Measurements from ENCODE around the gene B3GNT2.
A peak's percentile ranks its signal among the peaks of the same experiment; 100 is the strongest.

The B3GNT2 gene

DNA sequence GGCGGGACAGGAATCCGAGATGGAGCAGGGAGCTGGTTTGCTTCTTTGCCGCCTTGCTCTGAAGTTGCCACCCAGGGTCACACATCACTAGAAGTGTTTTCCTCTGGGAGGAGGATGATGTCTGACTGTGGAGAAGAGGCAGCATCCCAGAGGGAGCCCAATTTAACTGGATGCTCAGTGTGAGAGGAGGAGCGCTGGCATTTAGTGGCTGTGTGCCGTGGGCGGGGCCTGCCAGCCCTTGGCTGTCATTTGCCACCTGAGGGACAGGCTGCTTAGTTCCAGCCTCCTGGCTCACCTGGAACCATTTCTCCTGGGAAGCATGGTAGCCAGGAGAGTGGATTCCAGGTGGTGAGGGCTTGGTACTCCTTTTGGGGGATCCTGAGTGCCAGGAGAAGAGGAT lies 9.6 kb downstream of the B3GNT2 start:
- DNase-seq (ENCODE audit: low spot score), result no peak

DNA sequence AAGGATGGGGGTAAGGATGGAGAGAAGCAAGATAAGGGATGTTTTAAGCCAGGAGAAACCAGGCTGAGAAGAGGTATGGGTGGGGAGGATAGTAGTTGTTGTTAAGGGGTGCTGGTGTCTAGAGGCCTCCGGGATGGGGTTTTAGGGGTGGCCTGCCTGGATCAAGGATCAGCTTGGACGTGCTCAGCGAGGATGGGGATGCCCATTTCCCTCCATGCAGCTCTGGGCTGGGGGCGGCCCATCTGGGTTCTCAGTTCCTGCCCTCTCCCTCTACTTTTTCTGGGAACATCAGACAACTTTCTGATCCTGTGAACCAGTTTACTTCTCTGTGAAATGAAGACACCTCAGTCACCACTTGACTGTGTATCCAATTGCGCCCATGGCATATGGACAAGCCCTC lies 10.1 kb downstream of the B3GNT2 start:
- no peak for DNase-seq (ENCODE audit: low spot score)

DNA sequence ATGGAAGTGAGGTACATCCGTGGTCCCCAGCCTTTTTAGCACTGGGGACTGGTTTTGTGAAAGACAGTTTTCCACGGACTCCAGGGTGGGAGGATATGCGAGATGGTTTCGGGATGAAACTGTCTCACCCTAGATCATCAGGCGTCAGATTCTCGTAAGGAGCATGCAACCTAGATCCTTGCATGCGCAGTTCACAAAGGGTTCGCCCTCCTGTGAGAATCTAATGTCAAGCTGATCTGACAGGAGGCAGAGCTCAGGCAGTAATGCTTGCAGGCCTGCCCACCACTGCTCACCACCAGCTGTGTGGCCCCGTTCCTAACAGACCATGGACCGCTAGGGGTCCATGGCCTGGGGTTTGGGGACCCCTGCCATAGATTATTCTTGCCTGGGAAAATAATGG lies 11.6 kb downstream of the B3GNT2 start:
- DNase-seq (ENCODE audit: low spot score), result no peak

DNA sequence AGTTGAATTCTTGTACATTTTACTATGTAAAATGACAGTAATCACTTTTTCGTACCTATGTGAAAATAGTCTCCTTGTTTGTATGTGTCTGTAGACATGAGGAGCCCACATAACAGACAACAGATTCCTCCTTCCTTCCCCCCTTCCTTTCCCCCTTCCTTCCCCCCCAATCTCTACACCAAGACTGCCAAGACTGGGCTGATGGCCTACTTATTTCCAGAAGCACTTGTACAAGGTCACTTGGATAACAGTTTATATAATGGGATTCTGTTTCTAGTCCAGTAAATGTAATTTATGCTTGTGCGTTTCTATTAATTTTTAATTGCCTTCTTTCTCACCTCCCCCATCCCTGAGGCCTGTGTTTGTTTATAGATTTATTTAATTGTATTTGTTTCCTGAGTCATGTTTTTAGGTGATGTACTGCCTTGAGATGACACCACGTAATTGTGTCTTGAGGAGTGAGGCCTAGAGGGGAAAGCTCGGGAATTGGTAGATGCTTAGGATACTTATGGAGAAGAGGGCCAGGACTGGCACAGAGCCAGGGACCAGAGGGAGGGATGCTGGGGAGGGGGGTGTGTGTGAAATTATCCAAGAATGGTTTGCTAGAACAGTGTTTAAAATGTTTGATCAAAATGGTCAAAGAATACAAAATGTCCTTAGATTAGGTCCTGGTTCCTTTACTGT lies 12.3 kb downstream of the B3GNT2 start:
- no peak for DNase-seq (ENCODE audit: low spot score)

DNA sequence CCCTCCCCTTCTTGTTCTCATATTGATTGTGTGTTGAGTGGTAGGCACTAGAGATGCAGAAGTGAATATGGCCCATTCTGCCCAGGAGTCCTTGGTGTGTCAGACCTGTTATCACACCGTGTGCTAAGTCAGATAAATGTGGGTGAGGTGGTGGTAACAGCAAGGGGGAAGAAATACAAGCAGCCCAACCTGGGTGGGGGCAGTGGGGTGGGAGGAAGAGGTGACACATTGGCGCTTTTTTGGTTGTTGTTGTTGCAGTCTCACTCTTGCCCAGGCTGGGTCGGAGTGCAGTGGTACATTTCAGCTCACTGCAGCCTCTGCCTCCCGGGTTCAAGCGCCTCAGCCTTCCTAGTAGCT lies 12.8 kb downstream of the B3GNT2 start:
- DNase-seq (ENCODE audit: low spot score), result no peak

DNA sequence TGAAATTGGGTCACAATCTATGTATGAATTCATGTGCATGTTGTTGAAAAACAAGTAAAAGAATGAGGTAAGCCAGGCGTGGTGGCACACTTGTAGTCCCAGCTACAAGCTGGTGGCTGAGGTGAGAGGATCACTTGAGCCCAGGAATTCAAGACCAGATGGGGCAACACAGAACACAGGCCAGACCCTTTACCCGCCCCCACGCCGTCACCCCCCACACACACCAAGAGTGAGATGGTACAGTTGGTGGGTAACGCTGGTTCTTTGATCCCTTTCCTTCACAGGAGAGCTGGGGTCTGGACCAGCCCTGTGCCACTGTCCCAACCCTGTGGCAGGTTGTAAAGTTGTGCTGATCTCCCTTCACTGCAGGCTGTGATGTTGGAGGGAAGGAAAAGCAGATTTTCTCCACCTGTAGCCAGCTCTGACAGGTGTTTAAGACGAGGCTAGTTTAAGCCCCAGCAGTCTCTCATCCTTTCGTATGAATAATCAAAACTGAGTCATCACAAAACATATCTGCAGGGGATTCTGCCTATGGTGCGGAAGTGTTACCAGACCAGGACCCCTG lies 13.6 kb downstream of the B3GNT2 start:
- no peak for DNase-seq (ENCODE audit: low spot score)

DNA sequence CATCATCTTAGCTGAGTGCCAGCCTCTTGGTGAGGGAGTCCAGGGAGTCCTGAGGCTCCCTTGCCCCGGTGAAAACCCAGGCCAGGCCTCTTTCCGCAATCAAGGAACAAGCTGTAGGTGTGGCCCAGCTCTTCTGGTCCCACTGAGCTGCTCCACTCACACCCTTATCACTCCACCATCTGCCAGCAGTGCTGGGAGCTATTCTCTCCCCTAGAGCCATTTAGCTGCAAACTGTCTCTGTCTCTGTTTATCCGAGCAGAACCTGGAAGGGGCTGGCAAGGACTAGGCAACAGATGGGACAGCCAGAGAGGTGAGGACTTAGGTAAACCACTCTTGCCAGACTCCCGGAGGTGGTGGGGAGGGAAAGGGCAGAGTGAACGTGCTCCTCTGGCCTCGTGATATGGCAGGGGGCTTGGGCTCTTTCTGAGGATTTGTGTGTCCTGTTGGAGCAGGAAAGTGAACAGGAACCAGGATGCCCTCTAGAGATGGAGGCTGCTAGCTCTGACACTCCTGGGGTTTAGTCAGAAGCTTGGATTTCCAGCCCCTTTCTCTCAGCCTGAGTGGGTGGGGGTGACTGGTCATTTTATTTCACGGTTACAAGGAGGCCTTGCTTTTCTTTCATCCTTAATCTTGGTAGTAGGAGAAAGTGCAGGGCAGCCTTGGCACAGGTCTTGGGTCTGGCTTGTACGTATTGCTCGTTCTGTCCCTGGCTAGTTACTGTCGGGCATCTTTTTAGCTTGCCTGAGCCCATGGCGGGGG lies 19.6 kb downstream of the B3GNT2 start:
- DNase-seq (ENCODE audit: low spot score), result no peak

DNA sequence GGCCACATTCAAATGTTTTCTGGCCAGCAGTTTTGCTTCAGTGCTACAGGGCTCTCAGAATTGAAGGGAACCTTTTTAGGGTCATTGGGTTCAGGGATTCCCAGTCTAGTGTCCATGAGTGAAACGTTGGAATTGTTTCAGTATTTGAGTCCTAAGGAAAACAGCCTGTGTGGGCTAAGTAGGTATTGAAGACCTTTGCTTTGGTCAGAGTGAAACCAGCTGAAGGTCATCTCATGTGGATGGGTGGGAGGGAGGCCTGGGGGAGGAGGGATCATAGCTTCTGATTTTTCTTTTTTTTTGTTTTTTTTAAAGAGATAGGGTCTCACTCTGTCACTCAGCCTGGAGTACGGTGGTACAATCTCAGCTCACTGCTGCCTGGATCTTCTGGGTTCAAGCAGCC lies 20.2 kb downstream of the B3GNT2 start:
- DNase-seq (ENCODE audit: low spot score), result no peak

DNA sequence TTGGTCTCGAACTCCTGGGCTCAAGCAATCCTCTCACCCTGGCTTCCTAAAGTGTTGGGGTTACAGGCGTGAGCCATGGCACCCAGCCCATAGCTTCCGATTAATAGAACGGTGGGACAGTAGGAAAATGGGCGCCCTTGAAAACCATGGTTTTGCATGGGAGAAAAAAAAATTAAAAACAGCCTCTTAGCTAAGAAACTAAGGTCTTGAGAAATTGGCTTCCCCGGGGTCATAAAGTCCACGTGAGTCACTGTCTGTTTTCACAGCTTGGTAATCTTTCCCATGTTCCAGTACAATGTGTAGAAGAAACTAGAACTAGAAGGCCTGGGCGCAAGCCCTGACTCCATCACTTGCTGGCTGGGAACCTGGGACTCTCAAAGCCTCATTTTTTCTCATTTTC lies 20.7 kb downstream of the B3GNT2 start:
- DNase-seq (ENCODE audit: low spot score), result no peak

DNA sequence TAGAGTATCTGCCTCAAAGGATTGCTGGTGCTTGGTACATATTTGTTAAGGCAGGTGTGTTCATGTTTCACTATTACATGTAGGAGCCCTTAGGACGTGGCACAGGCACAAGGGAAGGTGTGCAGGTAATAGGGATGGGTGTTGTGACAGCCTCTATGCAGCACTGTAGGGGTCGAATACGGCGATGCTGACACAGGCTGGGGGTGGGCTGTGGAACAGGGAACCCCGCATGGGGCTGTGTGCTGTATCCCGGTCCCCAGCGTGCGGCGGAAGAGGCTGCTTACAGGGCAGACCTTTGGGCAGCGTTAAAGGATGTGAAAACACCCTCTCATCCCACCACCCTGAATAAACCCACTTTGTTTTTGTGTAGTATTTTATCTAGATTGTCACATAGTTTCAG lies 21.5 kb downstream of the B3GNT2 start:
- DNase-seq (ENCODE audit: low spot score), result no peak

DNA sequence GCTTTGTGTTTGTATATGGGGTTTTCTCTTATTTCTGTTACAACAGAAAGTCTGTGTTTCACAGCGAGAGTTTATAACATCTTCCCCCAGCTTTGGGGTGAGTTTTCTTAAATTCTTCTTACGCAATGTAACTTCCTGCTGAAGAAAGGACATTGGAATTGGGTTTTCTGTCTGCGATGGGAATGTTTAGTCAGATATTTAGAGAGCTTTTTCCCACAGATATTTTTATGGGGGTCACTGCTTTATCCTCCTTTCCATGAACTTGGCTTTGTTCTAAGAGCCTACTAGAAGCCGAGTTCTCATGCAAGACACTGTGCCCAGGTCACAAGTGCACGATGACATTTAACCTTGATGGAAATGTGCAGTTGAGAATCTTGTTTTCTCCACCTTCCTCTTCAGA lies 22.1 kb downstream of the B3GNT2 start:
- no peak for DNase-seq (ENCODE audit: low spot score)

DNA sequence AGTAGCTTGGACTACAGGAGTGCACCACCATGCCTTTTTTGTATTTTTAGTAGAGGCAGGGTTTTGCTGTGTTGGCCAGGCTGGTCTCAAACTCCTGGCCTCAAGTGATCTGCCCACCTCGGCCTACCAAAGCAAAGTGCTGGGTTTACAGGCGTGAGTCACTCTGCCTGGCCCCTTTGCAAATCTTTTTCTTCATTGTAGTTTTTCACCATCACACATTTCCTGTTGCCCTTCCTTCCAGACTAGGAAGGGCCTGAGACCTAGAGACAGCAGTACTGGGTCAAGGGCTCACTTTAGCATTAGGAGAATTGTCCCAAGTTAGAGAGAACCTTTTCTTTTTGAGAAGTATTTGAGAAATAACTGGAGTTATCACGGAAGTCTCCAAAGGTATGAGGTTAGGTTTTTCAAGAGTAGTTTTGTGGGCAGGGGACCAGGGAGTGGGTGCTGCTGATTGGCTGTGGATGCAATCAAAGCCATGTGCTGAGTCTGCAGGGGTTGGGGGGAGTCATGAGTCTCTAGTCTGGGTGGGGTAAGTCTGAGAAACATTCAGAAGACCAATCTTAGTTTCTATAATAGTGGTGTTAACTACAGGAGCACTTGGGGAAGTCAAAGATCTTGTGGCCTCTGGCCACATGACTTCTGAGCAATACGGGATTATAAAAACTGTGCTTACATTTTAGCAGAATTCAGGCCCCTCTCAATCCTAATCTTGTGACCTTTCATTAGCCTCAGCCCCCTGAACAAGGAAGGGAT lies 23.7 kb downstream of the B3GNT2 start:
- DNase-seq (ENCODE audit: low spot score), result no peak

DNA sequence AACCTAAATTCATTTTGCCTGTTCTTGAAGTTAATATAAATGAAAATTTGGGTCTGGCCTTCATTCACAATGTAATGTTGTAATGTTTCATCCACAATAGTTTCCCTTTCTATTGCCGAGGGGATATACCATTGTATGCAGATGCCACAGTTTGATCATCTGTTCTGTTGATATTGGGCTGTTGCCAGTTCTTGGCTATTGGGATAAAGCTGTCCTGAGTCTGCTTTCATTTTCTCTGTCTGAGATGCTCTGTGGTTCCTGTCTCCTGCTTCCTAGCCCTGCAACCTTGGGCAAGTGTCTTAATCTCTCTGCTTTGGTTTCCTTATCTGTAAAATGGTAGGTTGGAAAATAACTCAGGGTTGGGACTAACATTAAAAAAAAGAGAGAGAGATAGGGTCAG lies 25.2 kb downstream of the B3GNT2 start:
- DNase-seq (ENCODE audit: low spot score), result no peak

DNA sequence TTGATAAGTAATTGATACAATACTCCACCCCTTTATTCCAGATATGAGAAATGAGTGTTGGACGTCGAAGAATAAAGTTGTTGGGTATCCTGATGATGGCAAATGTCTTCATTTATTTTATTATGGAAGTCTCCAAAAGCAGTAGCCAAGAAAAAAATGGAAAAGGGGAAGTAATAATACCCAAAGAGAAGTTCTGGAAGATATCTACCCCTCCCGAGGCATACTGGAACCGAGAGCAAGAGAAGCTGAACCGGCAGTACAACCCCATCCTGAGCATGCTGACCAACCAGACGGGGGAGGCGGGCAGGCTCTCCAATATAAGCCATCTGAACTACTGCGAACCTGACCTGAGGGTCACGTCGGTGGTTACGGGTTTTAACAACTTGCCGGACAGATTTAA lies 26.3 kb downstream of the B3GNT2 start:
- no peak for DNase-seq (ENCODE audit: low spot score)

DNA sequence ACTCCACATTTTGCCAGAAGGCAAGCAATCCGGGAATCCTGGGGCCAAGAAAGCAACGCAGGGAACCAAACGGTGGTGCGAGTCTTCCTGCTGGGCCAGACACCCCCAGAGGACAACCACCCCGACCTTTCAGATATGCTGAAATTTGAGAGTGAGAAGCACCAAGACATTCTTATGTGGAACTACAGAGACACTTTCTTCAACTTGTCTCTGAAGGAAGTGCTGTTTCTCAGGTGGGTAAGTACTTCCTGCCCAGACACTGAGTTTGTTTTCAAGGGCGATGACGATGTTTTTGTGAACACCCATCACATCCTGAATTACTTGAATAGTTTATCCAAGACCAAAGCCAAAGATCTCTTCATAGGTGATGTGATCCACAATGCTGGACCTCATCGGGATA lies 26.8 kb downstream of the B3GNT2 start:
- DNase-seq (ENCODE audit: low spot score), result no peak

DNA sequence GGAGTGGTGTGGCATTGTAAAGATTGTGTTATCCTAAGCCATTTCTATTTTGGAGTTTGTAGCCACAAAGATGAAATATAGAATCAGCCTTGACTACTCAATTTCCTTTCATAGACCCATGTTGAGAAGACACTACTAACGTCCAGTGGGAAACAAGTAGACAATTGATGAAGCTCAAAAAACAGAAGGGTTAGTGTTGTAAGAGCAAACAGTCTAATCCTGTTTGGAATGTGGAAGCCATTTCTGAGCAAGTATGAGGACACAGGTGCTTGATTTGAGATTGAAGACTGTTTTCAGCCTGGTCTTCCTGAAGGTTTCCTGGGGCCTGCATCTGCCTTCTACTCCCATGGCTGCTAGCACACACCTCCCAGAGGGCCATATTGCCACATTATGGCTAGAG lies 29.1 kb downstream of the B3GNT2 start:
- no peak for DNase-seq (ENCODE audit: low spot score)

DNA sequence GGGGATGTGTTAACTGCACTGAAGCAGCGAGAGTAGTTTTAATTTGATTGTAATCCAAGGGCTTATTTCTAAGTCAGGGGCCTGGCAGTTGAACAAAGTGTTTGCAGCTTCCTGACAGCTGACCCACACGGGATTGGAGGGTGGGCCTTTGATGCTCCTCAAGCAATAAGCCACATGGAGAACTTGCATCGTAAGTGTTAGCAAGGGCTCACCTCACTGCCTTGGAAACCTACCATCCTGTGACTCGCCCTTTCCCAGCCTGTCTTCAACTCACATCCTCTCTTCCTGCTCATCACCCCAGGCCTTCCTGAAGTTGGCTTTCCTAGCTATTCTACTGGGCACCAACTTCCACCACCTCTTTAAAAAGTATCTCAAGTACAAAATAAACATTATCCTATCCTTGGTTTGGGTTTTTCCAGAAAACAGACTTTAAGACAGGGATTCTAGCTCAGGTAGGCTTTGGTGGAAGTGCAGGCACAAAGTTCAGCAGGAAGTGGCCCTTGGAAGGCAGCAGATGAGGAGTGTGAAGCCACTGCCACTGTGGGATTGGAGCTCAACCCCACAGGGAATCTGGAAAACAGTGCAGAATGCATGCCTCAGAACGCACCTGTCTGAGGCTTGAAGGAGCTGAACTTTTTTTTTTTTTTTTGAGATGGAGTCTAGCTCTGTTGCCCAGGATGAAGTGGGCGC lies 31.6 kb downstream of the B3GNT2 start:
- DNase-seq (ENCODE audit: low spot score), result no peak

DNA sequence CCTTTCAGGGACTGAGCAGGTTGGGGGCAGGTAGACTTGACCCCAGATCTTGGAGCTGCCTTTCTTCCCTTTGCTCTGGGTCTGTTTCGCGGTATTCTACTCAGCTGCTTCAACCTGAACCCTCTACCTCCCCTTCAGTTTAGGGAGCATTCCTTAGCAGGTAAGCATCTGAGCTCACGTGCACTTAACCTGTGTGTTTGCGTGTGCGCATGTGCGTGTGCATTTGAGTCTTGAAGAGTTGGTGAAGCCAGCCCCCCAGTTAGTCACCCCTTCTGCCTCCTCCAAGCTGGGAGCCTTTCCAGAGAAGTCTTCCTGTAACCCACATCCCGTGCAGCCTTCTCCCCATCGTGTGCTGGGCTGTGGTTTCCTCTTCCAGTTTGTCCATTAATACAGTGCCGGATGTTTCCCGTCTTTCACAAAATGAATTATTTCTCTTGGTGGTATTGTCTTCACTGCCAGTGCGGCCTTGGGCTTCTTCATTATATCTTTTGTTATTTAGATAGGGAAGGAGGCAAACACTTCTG lies 33.2 kb downstream of the B3GNT2 start:
- no peak for DNase-seq (ENCODE audit: low spot score)

DNA sequence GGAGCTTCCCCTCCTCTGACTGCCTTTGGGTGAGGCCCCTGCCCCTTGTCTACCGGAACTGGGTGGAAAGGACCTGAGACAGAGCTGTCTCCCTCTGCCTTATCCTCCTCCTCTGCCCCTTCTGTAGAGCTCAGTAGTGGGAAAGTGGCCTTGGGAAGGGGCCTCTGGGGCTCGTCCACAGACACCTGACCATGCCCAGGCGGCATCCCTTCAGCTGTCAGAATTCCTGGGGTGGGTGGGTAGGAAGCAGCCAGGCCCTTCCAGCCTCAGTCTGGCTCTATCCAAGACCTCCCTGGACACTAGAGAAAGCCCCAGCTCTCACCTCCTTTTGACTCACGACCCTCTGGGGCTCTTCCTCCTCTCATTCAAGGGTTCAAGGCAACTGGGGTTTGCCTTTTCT lies 35.6 kb downstream of the B3GNT2 start:
- no peak for DNase-seq (ENCODE audit: low spot score)

DNA sequence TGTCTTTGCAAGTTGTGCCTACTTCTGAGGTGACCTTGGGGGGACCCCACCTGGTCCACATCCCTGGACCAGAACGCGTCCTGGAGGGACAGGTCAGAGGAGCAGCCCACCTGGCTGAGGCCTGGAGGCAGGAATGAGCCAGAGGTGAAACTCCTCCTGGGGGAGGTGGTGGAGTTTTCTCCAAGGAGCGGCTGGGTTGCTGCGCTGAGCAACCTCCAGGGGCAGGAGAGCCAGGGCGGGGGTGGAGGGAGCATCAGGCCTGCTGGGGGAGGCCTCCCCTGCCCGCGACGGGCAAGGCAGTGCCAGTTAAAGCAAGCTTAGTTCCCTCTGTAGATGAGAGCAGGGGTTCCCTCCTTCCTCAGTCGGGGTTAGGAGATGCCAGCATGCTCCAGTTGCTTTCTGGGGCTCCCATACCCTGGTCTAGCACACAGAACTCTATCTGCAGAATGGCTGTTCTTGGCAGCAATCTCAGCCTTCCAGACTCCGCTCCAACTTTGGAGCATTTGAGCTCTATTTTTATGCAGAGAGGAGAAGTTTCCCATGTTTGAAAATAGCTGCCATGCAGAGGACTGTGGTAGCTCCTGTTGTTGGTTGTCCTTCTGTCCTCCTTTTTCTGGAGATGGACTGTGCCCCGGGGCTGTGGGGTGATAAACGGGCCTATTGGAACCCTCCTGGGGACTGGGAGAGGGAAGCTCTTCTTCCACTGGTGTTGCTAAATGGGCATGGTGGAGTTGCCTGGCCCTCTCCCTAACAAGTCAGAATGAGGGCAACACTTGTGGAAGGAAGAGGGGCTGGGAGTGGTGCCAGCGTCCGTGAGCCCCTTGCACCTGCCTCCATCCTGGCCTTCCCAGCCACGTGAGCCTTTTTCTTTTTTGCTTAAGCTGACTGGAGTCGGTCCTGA lies 39.1 kb downstream of the B3GNT2 start:
- DNase-seq (ENCODE audit: low spot score), result peak; percentile 34

DNA sequence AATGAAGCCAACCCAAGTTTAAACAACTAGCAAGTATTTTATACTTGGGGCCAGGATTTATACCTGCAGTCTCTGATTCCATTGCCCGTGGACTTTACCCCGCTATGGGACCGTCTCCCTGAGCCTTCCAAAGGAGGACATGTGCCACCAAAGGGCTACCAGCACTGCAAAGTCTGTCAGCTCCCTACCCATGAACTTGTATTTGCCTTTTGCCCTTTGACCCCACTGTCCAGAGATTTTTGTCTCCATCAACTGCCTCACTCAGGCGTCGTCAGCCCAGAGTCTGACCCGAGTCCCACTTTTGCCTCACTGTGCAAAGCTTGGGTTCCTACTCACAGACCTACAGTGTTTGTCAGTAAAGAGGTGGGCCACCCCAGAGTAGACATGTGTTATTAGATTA lies 40.6 kb downstream of the B3GNT2 start:
- no peak for DNase-seq (ENCODE audit: low spot score)
